Measurements from ENCODE around the gene ATP5F1E. TPM values are rescaled to one million over a fixed set of nuclear protein-coding genes. Genes with fewer than 3 reads are reported as not detected.

Gene ATP5F1E
- total and polyA plus RNA-seq, 4 donors = 11.7 to 148 (median 27.7) TPM

- WGBS = 92% methylated on average over 5 of the region's 5 CpGs
- no peak overlapping the region for H3K4me3 ChIP-seq (ENCODE audit: low read depth in 1 of 3, low read length in 3 of 3)
These were observed 5.0 kb downstream of the ATP5F1E start for GRCh38 chr20:59026904-59027740.

More at GRCh38 chr20:59026904-59027740, 5.0 kb downstream of the ATP5F1E start:
- peaks cover 8 to 48% (median 23%) of the 10 kb centered on the region in 4 donors for H3K36me3 ChIP-seq (ENCODE audit: control insufficient read depth in 4 of 4, insufficient read depth in 3 of 4, low read depth in 1 of 4, low read length in 3 of 4)
- no peak overlapping the region for H3K27ac ChIP-seq (ENCODE audit: low read depth in 1 of 2, low read length in 2 of 2)
- no peak overlapping the region for H3K9ac ChIP-seq (ENCODE audit: low read depth in 1 of 2, low read length in 2 of 2)
- H3K9me3 ChIP-seq (ENCODE audit: control insufficient read depth in 4 of 4, low read length in 3 of 4) = no peaks in the 10 kb centered on the region
- H3K27me3 ChIP-seq (ENCODE audit: control insufficient read depth in 4 of 4, insufficient read depth in 4 of 4, low read length in 3 of 4) = no peaks in the 10 kb centered on the region
- no peak for DNase-seq (ENCODE audit: low spot score)
- TF ChIP-seq ATF3 (IDR thresholded peaks at IDR 0.05) (no peak), ZBTB33 (IDR thresholded peaks at IDR 0.05) (no peak), EGR1 (IDR thresholded peaks at IDR 0.05; ENCODE audit: low read depth in 2 of 2) (no peak), CTCF (IDR thresholded peaks at IDR 0.05; ENCODE audit: low read depth, low read length, missing input control) (no peak), REST (IDR thresholded peaks at IDR 0.05) (no peak), FOXA2 (IDR thresholded peaks at IDR 0.05) (no peak), GABPA (IDR thresholded peaks at IDR 0.05 in 1 of 2, conservative IDR thresholded peaks at IDR 0.05 in 1 of 2) (no peak), FOXA1 (IDR thresholded peaks at IDR 0.05) (no peak), TAF1 (conservative IDR thresholded peaks at IDR 0.05) (no peak), NR2F2 (IDR thresholded peaks at IDR 0.05) (no peak)
- peaks cover 5 to 34% (median 22%) of the 10 kb centered on the region in 4 donors for H3K4me1 ChIP-seq (ENCODE audit: control insufficient read depth in 4 of 4, insufficient read depth in 4 of 4, low read length in 3 of 4)

All from liver (tissue), 9 donors.